HG03135 (cell line): ENCODE data around the gene OR1L1.

Experiments
- ATAC-seq: cut with Tn5 transposase; IDR thresholded peaks from one replicate; pipeline ENCODE4 v1.9.1; 2021; ENCODE audit warnings: mild to moderate bottlenecking, moderate library complexity; ENCODE audit not compliant: unreplicated experiment

Gene OR1L1, protein sequence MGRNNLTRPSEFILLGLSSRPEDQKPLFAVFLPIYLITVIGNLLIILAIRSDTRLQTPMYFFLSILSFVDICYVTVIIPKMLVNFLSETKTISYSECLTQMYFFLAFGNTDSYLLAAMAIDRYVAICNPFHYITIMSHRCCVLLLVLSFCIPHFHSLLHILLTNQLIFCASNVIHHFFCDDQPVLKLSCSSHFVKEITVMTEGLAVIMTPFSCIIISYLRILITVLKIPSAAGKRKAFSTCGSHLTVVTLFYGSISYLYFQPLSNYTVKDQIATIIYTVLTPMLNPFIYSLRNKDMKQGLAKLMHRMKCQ

DNA sequence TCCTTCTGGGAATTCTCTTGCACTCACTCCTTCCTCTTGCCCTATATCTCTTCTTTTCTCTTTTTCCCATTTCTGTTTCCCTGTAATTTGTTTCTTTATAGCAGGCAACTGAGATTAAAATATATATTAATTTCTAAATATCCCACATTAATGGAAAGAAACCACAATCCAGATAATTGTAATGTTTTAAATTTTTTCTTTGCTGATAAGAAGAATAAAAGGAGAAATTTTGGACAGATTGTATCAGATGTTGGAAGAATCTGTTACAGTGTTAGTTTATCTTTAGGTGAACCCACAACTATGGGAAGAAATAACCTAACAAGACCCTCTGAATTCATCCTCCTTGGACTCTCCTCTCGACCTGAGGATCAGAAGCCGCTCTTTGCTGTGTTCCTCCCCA is at the start of gene OR1L1:
TSS of gene OR1L1 (plus strand) at position 301 of the 400 bp plus-strand sequence. CDS start at position 301, 0 bp downstream.
- ATAC-seq, result no peak

DNA sequence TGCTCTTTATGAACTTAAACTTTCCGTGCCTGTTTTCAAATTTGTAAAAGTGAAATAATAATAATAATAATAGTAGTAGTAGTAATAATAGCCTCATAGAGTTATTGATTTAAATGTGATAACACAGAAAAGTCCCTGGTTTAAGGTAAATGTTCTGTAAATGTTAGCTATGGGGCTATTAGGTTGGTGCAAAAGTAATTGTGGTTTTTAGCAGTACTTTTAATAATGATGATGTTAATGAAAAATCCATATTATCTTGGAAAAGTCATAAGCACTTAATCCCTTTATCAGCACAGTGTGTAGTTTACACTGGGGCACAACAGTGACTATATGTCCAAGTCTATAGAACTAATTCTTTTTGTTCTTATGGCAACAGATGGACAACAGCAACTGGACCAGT is 47.2 kb upstream of the OR1L1 start, which contains the start of gene OR1Q1:
TSS of gene OR1Q1 (plus strand) at position 377 of the 400 bp plus-strand sequence. CDS start at position 377, 0 bp downstream.
- ATAC-seq, result no peak

DNA sequence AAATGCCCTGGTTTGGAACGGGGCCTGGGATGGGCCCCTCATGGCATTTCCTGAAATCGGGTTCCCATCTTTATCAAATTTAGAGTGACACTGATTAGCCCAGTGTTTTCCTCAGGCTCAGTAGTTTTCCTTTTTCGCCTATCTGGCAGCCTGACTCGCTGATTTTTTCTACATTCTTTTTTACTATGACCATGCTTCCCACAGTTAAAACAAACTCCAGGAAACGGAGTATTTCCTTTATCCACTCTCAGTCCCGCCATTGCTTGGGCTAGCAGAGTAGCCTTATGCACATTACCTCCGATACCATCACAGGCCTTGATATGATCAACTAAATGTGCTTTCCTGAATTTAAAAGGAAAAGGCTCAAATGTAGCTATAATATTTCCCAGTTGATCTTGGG is 41.5 kb upstream of the OR1L1 start:
- ATAC-seq, result no peak

DNA sequence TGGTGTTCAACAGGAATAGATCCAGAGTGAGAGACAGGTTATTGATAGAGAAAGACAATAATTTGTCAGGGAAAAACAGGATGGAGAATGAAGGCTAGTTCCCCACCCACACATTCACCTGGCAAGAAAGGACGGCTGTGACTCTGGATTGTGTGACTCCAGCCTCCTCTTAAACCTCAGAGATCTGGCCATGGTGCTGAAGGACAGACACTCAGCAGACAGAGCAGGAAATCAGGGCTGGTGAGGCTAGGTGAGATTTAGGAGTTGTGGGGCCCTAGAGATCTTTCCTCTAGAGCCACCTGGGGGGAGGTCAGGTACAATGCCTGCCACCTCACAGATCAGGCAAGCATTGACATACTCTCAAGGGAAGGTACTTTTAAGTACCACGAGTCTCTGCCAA is 19.3 kb upstream of the OR1L1 start:
- no peak for ATAC-seq

DNA sequence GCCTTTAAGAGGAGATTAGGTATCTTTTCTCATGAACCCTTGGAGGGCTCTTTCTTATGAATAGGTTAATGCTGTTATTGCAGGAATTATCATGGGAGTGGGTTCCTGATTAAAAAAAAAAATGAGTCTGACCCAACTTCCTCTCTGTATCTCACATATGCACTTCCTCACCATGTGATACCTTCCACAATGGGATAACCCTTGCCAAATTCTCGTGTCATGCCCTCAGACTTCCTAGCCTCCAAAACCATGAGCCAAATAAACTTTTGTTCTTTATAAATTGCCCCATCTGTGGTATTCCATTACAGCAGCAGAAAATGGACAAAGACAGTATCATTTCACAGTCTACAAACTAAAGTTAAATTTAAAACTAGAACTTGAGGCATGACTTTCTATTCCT is 5.1 kb upstream of the OR1L1 start:
- ATAC-seq, result no peak

DNA sequence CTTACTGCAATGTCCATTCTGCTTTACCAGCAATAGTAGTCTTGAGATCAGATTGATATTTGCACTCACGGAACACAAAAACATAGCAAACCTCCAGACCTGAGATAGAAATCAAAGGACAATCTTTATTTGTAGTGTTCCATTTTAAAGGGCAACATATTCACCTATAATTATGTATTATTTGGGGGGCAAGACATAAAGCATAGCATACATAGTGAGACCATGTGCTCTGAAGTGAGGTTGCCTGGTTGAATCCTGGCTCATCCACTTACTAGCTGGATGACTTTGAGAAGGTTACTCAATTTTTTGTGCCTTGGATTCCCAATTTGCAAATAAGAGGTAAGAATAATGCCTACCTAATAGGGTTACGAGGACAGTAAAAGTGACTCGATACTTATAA is 4.0 kb upstream of the OR1L1 start, which contains the start of gene OR1B1:
TSS of gene OR1B1 (minus strand) at position 101 of the 400 bp plus-strand sequence.
- no peak for ATAC-seq

DNA sequence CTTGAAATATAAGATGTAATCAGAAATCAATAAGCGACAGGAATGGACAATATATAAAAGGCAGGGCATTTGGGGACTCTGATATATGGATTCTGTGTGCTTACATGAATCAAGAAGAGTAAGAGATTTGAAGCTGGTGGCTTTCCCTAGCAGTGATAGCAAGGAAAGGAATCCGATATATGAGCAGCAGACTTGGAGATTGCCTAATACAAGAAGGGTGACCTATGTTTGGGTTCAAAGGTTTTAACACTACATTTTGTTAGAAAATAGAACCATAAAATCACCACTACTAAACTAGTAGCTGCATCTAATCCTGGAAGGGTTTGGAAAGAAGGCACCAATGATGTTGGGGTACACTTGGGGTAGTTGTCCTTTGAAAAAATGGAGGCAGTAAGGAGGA is 11.0 kb downstream of the OR1L1 start:
- no peak for ATAC-seq

DNA sequence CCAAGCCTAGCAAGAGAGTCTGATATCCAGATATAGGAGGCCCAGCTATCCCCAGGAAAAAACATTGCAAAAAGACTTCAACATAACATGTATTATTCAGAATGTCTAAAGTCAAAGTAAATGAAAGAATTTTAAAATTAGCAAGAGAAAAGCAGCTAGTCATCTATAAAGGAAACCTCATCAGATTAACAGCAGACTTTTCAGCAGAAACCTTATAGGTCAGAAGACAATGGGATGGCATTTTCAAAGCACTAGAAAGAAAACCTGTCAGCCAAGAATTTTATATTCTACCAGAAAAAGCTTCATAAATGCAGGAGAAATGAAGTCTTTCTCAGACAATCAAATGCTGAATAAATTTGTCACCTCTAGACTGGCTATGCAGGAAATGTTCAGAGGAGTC is 23.3 kb downstream of the OR1L1 start:
- ATAC-seq, result no peak

DNA sequence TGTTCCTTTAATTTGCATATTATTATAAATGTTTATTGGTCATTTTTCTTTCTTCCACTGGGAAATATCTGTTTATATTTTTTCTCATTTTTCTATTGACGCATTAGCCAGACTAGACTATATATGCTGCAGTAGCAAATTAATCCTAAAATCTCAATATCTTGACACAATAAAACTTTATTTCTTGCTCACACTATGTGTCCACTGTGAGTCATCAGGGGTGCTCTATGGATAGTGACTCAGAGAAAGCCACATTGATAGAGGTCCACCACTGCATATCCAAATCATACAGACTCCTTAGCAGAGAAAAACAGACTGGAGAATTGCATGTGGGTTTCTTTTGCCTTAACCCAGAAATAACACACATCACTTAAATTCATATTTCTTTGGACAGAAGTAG is 34.2 kb downstream of the OR1L1 start:
- ATAC-seq, result no peak
